ENCODE measurements around the gene NYAP2. TPM values are rescaled to one million over a fixed set of nuclear protein-coding genes. Genes with fewer than 3 reads are reported as not detected.

NYAP2 gene
- total RNA-seq, 3 donors from 2014 or later, result 0.11 TPM; not detected in 2

- Mint-ChIP-seq H3K4me1 (ENCODE audit: low read depth) (no peaks in the 10 kb centered on the region), H3K9me3 (no peaks in the 10 kb centered on the region), H3K36me3 (ENCODE audit: insufficient read depth) (no peaks in the 10 kb centered on the region), H3K4me3 (no peak overlapping the region), H3K27me3 (ENCODE audit: low read depth) (peaks cover 14% of the 10 kb centered on the region)
- ATAC-seq, result no peak
- DNase-seq, result no peak
Measured at GRCh38 chr2:225456619-225457260, 57.2 kb downstream of the NYAP2 start.

DNA sequence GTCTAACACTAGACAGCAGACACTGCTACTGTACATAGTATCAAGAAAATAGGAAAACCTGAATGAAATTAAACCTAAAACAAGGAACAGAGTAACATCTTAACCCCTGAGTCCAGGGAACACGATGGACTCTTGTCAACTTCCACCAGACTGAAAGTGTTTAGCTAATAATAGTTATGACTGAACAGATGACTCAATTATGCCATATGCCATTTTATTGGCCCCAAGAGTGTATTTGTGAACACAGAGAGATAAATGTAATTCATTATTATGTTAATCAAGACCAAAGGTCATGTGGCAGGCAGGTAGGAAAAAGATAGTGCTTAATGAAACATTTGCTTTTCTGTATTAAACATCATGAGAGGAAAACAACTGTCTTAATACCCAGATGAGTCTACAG is 58.0 kb downstream of the NYAP2 start:
- Mint-ChIP-seq H3K27me3 (ENCODE audit: low read depth) (peaks cover 14% of the 10 kb centered on the region), H3K9me3 (no peaks in the 10 kb centered on the region), H3K4me1 (ENCODE audit: low read depth) (no peaks in the 10 kb centered on the region), H3K4me3 (no peak overlapping the region), H3K36me3 (ENCODE audit: insufficient read depth) (no peaks in the 10 kb centered on the region)
- DNase-seq (no peak), ATAC-seq (no peak)

DNA sequence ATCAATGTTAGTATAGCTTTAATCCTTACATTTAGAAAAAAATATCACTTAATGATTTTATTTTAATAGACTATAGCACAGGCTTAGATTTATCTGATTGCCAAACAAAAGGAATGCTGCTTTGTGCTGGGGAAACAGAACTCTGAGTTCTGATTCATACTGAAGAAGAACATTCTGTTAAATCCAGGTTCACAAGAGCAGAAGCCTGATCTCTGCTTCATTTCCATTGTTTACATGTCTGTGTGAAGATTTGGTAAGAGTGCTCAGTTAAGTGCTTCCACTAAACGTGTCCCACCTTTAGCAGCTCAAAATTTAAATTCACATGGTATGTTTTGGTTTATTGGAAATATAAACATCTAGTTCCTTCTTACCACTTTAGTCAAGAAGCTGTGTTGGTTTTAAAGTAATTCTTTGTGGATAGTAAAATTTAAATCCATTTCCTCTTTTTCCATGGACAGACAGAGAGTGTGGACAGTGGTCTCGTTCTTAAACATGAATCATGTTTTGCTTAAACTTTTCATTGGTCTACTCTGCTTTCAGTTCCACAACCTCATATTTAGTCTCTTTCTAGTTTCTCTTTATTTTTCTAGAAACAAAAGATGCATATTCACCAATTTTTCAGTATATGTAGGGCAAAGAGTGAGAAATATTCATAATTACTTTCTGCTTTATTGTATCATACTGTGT is 59.1 kb downstream of the NYAP2 start:
- peaks cover 14% of the 10 kb centered on the region for H3K27me3 Mint-ChIP-seq (ENCODE audit: low read depth)
- no peak for ATAC-seq

GRCh38 chr2:225462417-225462816 is 62.9 kb downstream of the NYAP2 start:
- Mint-ChIP-seq H3K4me1 (ENCODE audit: low read depth) (peaks cover 21% of the 10 kb centered on the region), H3K4me3 (no peak overlapping the region), H3K36me3 (ENCODE audit: insufficient read depth) (no peaks in the 10 kb centered on the region), H3K9me3 (no peaks in the 10 kb centered on the region), H3K27me3 (ENCODE audit: low read depth) (peaks cover 13% of the 10 kb centered on the region)
- ATAC-seq (no peak), DNase-seq (no peak)

More for the DNA sequence above, 59.1 kb downstream of the NYAP2 start:
- no peak overlapping the region for H3K4me3 Mint-ChIP-seq
- H3K36me3 Mint-ChIP-seq (ENCODE audit: insufficient read depth), result no peaks in the 10 kb centered on the region
- H3K4me1 Mint-ChIP-seq (ENCODE audit: low read depth), result peaks cover 1% of the 10 kb centered on the region
- no peak for DNase-seq
- no peaks in the 10 kb centered on the region for H3K9me3 Mint-ChIP-seq

GRCh38 chr2:225462945-225463344 is 63.4 kb downstream of the NYAP2 start:
- H3K27me3 Mint-ChIP-seq (ENCODE audit: low read depth), result peaks cover 10% of the 10 kb centered on the region
- H3K36me3 Mint-ChIP-seq (ENCODE audit: insufficient read depth), result no peaks in the 10 kb centered on the region
- peaks cover 21% of the 10 kb centered on the region for H3K4me1 Mint-ChIP-seq (ENCODE audit: low read depth)
- no peak for DNase-seq
- no peak overlapping the region for H3K4me3 Mint-ChIP-seq
- ATAC-seq, result no peak
- no peaks in the 10 kb centered on the region for H3K9me3 Mint-ChIP-seq

DNA sequence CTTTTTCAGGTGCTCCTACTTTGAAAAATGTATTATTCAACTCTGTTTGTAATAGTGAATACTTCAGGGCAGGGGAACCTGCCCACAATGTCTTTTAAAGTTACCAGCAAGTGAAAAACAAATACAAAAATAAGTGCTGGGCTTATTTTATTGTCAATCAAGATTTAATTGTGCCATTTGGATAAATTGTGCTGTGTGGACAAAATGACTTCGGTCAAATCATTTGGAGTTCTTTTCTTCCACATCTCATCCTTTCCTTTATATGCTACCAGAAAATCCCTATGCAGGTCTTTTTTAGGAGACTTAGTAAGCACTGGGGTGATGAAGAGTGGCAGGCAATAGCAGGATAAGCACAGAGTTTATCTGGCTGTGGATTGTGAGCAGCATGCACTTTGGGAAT is 63.9 kb downstream of the NYAP2 start:
- Mint-ChIP-seq H3K27me3 (ENCODE audit: low read depth) (peaks cover 9% of the 10 kb centered on the region), H3K9me3 (no peaks in the 10 kb centered on the region), H3K4me3 (no peak overlapping the region), H3K36me3 (ENCODE audit: insufficient read depth) (no peaks in the 10 kb centered on the region), H3K4me1 (ENCODE audit: low read depth) (peaks cover 21% of the 10 kb centered on the region)
- no peak for ATAC-seq
- no peak for DNase-seq

GRCh38 chr2:225464346-225465025 is 65.0 kb downstream of the NYAP2 start:
- Mint-ChIP-seq H3K36me3 (ENCODE audit: insufficient read depth) (no peaks in the 10 kb centered on the region), H3K4me3 (peak overlapping the region; percentile 78), H3K27me3 (ENCODE audit: low read depth) (peaks cover 5% of the 10 kb centered on the region), H3K9me3 (no peaks in the 10 kb centered on the region), H3K4me1 (ENCODE audit: low read depth) (peaks cover 21% of the 10 kb centered on the region)
- ATAC-seq, result peak; percentile 72 to 84
- no peak for DNase-seq

DNA sequence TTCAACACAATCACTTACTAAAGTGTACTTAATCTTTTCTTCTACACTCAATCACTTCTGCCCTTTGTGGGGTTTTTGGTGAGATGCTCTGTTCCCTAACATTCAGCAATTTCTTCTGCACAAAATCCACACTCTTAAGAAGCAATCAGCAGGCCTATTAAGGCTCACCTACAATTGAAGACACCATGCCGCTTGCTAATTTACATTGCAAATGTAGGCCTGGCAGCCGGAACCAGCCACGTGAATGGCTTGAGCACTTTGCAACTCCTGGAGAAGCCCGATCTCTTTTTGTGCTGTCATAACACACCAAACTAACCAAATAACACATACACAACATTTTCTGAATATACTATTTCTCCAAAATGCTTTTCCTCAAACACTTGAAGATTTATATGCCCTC is 66.3 kb downstream of the NYAP2 start:
- DNase-seq, result no peak
- no peak overlapping the region for H3K4me3 Mint-ChIP-seq
- no peak for ATAC-seq
- H3K9me3 Mint-ChIP-seq, result no peaks in the 10 kb centered on the region
- peaks cover 2% of the 10 kb centered on the region for H3K27me3 Mint-ChIP-seq (ENCODE audit: low read depth)
- H3K4me1 Mint-ChIP-seq (ENCODE audit: low read depth), result peaks cover 21% of the 10 kb centered on the region
- no peaks in the 10 kb centered on the region for H3K36me3 Mint-ChIP-seq (ENCODE audit: insufficient read depth)

GRCh38 chr2:225466891-225467604 is 67.5 kb downstream of the NYAP2 start:
- Mint-ChIP-seq H3K27me3 (ENCODE audit: low read depth) (no peaks in the 10 kb centered on the region), H3K4me1 (ENCODE audit: low read depth) (peaks cover 21% of the 10 kb centered on the region), H3K4me3 (no peak overlapping the region), H3K9me3 (no peaks in the 10 kb centered on the region), H3K36me3 (ENCODE audit: insufficient read depth) (no peaks in the 10 kb centered on the region)
- no peak for DNase-seq
- ATAC-seq, result no peak

DNA sequence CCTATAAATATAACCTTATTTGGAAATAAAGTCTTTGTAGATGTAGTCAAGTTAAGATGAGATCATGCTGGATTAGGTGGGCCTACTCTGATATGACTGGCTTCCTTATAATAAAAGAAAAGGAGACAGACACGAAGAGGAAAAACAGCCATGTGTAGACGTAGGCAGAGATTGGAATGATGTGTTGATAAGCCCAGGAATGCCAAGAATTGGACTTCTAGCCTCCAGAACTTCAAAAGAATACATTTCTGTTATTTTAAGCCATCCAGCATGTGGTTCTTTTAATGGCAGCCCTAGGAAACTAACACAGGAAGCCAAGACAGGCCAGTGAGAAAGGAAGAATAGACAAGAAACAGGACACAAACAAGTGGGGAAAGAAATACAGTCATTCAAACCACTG is 68.6 kb downstream of the NYAP2 start:
- H3K9me3 Mint-ChIP-seq, result no peaks in the 10 kb centered on the region
- no peak for ATAC-seq

DNA sequence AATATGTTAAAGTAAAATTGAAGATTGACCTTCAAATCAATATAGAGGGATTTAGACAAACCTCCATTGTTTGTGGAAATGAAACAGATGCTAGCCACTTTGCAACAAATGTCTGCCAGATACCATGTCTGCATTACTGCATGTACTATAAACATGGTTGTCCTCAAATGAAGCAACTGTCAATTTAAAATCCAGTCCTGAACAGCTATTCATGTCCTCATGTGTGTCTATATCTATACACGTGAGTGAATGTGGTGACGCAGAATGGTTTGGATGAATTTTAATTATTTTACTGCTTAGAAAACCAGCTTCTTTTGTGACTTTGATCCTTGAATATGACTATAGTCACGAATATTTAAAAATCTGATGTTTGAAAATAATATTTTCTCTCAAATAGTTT is 71.5 kb downstream of the NYAP2 start:
- ATAC-seq, result no peak
- Mint-ChIP-seq H3K4me1 (ENCODE audit: low read depth) (no peaks in the 10 kb centered on the region), H3K9me3 (no peaks in the 10 kb centered on the region), H3K36me3 (ENCODE audit: insufficient read depth) (no peaks in the 10 kb centered on the region), H3K4me3 (no peak overlapping the region), H3K27me3 (ENCODE audit: low read depth) (peaks cover 4% of the 10 kb centered on the region)
- DNase-seq, result no peak

More for the DNA sequence above, 68.6 kb downstream of the NYAP2 start:
- Mint-ChIP-seq H3K27me3 (ENCODE audit: low read depth) (no peaks in the 10 kb centered on the region), H3K4me3 (no peak overlapping the region), H3K36me3 (ENCODE audit: insufficient read depth) (no peaks in the 10 kb centered on the region), H3K4me1 (ENCODE audit: low read depth) (peaks cover 21% of the 10 kb centered on the region)
- no peak for DNase-seq

GRCh38 chr2:225471482-225471881 is 72.0 kb downstream of the NYAP2 start:
- DNase-seq (no peak), ATAC-seq (no peak)
- Mint-ChIP-seq H3K9me3 (no peaks in the 10 kb centered on the region), H3K4me3 (no peak overlapping the region), H3K36me3 (ENCODE audit: insufficient read depth) (no peaks in the 10 kb centered on the region), H3K4me1 (ENCODE audit: low read depth) (no peaks in the 10 kb centered on the region), H3K27me3 (ENCODE audit: low read depth) (peaks cover 4% of the 10 kb centered on the region)

DNA sequence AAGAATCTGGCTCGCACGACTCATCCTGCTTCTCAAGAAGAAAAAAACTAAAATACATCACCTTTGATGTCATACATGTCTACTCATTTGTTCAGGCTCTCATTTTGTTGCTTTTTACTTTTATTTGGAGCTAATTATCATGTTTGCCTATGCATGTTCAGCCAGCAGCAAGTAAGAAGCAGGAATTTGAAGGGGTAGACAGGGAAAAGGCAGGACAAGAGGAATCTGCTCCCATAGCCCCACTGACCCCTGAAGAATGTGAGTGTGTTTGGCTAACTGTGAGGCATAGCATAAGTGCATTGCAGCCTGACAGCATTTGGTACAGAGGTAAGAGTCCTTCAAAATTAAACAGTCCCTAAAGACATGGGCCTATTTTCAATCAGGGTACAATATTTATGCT is 72.7 kb downstream of the NYAP2 start:
- Mint-ChIP-seq H3K27me3 (ENCODE audit: low read depth) (peaks cover 4% of the 10 kb centered on the region), H3K4me3 (no peak overlapping the region), H3K9me3 (no peaks in the 10 kb centered on the region), H3K36me3 (ENCODE audit: insufficient read depth) (no peaks in the 10 kb centered on the region), H3K4me1 (ENCODE audit: low read depth) (no peaks in the 10 kb centered on the region)
- ATAC-seq (no peak), DNase-seq (no peak)

- Mint-ChIP-seq H3K36me3 (ENCODE audit: insufficient read depth) (no peaks in the 10 kb centered on the region), H3K4me3 (no peak overlapping the region), H3K4me1 (ENCODE audit: low read depth) (no peaks in the 10 kb centered on the region), H3K27me3 (ENCODE audit: low read depth) (peaks cover 18% of the 10 kb centered on the region), H3K9me3 (no peaks in the 10 kb centered on the region)
- DNase-seq (no peak), ATAC-seq (no peak)
Measured at GRCh38 chr2:225479386-225479785, 79.9 kb downstream of the NYAP2 start.

All from activated T-cell treated with anti-CD3 and anti-CD28 coated beads, Interleukin-2, amount 50 U/mL, for 4 hours (primary cell).